Spleen (tissue), 11 donors: ENCODE data around the gene GPBP1. TPM values are rescaled to one million over a fixed set of nuclear protein-coding genes. Genes with fewer than 3 reads are reported as not detected.
A peak's percentile ranks its signal among the peaks of the same experiment; 100 is the strongest.
"Not testable (repeated sequence)": the region's sequence is repeated elsewhere in the genome, so short reads cannot be mapped to it uniquely, and the experiment has no call there.

ENCODE experiments used
- DNase-seq: peaks from one replicate; pipeline ENCODE4 v3.0.0-alpha.2; 2020
- H3K27ac ChIP-seq, 8 donors: fragments of 200-600 bp; sonication (generic) in 7 of 8; 1 replicate in 4 of 8; 2 replicates in 4 of 8; pipeline versions ENCODE4 v1.5.0 to v1.8.0; 2016 to 2021; ENCODE audit warnings: inconsistent platforms in 4 of 8, mild to moderate bottlenecking in 4 of 8, moderate library complexity in 1 of 8
- H3K27me3 ChIP-seq, 7 donors: fragments of 200-600 bp; sonication (generic) in 6 of 7; replicated peaks in 1 of 7; 1 replicate in 4 of 7; 2 replicates in 3 of 7; pipeline versions ENCODE4 v1.5.0 to v1.8.0; 2016 to 2021; ENCODE audit warnings: inconsistent platforms in 3 of 7, mild to moderate bottlenecking in 1 of 7
- H3K36me3 ChIP-seq, 6 donors: fragments of 200-600 bp; sonication (generic) in 5 of 6; 1 replicate in 4 of 6; 2 replicates in 2 of 6; pipeline versions ENCODE4 v1.5.0 to v1.8.0; 2016 to 2021; ENCODE audit warnings: inconsistent platforms in 2 of 6
- H3K4me1 ChIP-seq, 6 donors: fragments of 200-600 bp; sonication (generic) in 5 of 6; 1 replicate in 3 of 6; 2 replicates in 3 of 6; pipeline versions ENCODE4 v1.5.0 to v1.8.0; 2016 to 2021; ENCODE audit warnings: inconsistent platforms in 3 of 6
- H3K4me3 ChIP-seq, 8 donors: fragments of 200-600 bp; sonication (generic) in 7 of 8; 1 replicate in 4 of 8; 2 replicates in 4 of 8; pipeline versions ENCODE4 v1.5.0 to v1.8.0; 2016 to 2021; ENCODE audit warnings: inconsistent platforms in 4 of 8, mild to moderate bottlenecking in 4 of 8, moderate library complexity in 2 of 8
- H3K9me3 ChIP-seq, 8 donors: fragments of 200-600 bp; sonication (generic) in 7 of 8; 1 replicate in 4 of 8; 2 replicates in 4 of 8; pipeline versions ENCODE4 v1.5.0 to v1.8.0; 2016 to 2021; ENCODE audit warnings: inconsistent platforms in 4 of 8
- POLR2A ChIP-seq, 3 donors: fragments of 450-650 bp; IDR thresholded peaks; one replicate each; pipeline ENCODE4 v1.5.1; 2017; ENCODE audit warnings: antibody characterized with exemption in 3 of 3, mild to moderate bottlenecking in 1 of 3
- POLR2AphosphoS5 ChIP-seq, 3 donors: sonication (generic); formaldehyde crosslinking; IDR thresholded peaks; one replicate each; pipeline ENCODE4 v1.5.1; 2017; ENCODE audit warnings: antibody characterized with exemption in 3 of 3
- WGBS, 5 donors: extraction: QIAGEN DNeasy Blood & Tissue Kit in 3 of 5; methylation state at CpG; one replicate each; pipeline versions ENCODE4 v1.1.5 to v1.1.7; 2013 to 2018; 5-methylcytosine and 5-hydroxymethylcytosine counted together
- intact Hi-C: fragments of 100-400 bp; cut with DNase I; formaldehyde crosslinking; loops from one replicate; pipeline ENCODE4 v1.15.0; 2023; ENCODE audit warnings: low total_unique reads
- polyA plus RNA-seq, 3 donors: library from polyadenylated mRNA; stranded (reverse); fragments of 200-250 nt; gene quantifications; one replicate each; pipeline ENCODE4 v1.2.1, GENCODE V29; 2013
- total RNA-seq, 7 donors: library from RNA; depleted of rRNA in 3 of 7; stranded (reverse); fragments of >200 nt in 3 of 7; fragmentation: NEBNext Ultra II Directional in 4 of 7; extraction: Animal tissue kit (Norgen Biotek cat#: 25700) in 4 of 7; gene quantifications; one replicate each; pipeline versions ENCODE4 v1.1.0 to v1.2.1, GENCODE V29; 2016 to 2021
- TF ChIP-seq, protein P1 (sequence below), 11 experiments: fragments of 200-600 bp in 7 of 11; fragments of 450-650 bp in 4 of 11; sonication (generic) in 4 of 11; IDR thresholded peaks in 8 of 11; conservative IDR thresholded peaks in 3 of 11; 1 replicate in 7 of 11; 2 replicates in 4 of 11; pipeline versions ENCODE4 v1.4.0 to v1.8.0; 2016 to 2021; ENCODE audit warnings: antibody characterized with exemption in 11 of 11, inconsistent platforms in 4 of 11, mild to moderate bottlenecking in 1 of 11
- donor health status: healthy with polysubstance abuse.
- donor health status: DM: no; HTN: no; CAD: no; lungs with moderate emphysema.
- donor health status: DM: no; HTN: no; CAD: no.
- donor health status: Bipolar disorder and iron deficiency.
- donor health status: healthy.
- donor health status: DM: no; HTN: no; CAD: no.
- donor health status: DM: yes; HTN: yes; CAD: no.

Gene GPBP1
- total and polyA plus RNA-seq, 10 donors: 58.0 to 118 (median 87.1) TPM

DNA sequence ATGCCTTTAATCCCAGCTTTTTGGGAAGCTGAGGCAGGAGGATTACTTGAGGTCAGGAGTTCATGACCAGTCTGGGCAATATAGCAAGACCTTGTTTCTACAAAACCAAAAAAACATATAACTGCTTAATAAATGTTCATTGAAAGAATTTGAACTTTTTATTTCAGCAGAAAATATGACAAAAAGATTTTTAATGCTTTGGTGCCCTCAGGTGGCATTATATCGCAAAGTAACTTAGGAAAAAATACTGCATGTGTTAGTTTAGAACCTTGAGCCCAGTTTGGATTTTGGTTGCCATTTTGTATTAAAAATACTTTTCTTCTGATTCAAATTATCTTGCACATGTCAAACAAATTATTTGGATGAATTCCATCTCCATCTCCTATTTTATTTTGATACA is 103.2 kb downstream of the GPBP1 start:
- Histone ChIP-seq H3K9me3 (no peaks in the 10 kb centered on the region), H3K4me1 (no peaks in the 10 kb centered on the region), H3K36me3 (no peaks in the 10 kb centered on the region), H3K27ac (no peak overlapping the region), H3K27me3 (no peaks in the 10 kb centered on the region), H3K4me3 (no peak overlapping the region)
- WGBS, 5 donors: 88 to 95% (median 90%) methylated on average over 1 of the region's 1 CpG
- TF ChIP-seq POLR2AphosphoS5 (IDR thresholded peaks at IDR 0.05): no peak
- TF ChIP-seq POLR2A (IDR thresholded peaks at IDR 0.05): no peak
- TF ChIP-seq, protein P1, sequence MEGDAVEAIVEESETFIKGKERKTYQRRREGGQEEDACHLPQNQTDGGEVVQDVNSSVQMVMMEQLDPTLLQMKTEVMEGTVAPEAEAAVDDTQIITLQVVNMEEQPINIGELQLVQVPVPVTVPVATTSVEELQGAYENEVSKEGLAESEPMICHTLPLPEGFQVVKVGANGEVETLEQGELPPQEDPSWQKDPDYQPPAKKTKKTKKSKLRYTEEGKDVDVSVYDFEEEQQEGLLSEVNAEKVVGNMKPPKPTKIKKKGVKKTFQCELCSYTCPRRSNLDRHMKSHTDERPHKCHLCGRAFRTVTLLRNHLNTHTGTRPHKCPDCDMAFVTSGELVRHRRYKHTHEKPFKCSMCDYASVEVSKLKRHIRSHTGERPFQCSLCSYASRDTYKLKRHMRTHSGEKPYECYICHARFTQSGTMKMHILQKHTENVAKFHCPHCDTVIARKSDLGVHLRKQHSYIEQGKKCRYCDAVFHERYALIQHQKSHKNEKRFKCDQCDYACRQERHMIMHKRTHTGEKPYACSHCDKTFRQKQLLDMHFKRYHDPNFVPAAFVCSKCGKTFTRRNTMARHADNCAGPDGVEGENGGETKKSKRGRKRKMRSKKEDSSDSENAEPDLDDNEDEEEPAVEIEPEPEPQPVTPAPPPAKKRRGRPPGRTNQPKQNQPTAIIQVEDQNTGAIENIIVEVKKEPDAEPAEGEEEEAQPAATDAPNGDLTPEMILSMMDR (IDR thresholded peaks at IDR 0.05 in 8 of 11, conservative IDR thresholded peaks at IDR 0.05 in 3 of 11): peak in 1 of 11 experiments; percentile 13
- DNase-seq: no peak
- intact Hi-C loops: no loop called here

DNA sequence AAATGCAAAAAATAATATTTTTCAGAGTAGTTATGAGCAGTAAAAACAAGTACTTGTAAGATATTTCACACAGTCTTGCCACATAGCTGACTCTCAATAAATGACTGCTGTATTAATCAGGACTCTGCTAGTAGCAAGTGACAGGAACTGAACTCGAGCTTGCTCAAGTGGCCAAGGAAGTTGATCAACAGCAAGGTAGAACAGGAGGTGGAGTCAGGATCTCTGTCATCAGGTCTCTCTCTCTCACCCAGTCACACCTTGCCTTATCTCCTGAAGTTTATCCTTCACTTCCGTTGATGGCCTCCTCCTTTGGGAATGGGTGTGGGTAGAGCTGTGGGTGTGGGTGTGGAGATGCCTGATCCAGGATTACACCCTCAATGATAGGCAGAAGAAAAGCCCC is 107.0 kb downstream of the GPBP1 start:
- H3K9me3 ChIP-seq: peaks cover 0 to 19% (median 11%) of the 10 kb centered on the region in 8 donors
- intact Hi-C loops: no loop called here
- no peaks in the 10 kb centered on the region for H3K4me1 ChIP-seq
- TF ChIP-seq POLR2AphosphoS5 (IDR thresholded peaks at IDR 0.05): no peak
- TF ChIP-seq, protein P1 (IDR thresholded peaks at IDR 0.05 in 8 of 11, conservative IDR thresholded peaks at IDR 0.05 in 3 of 11): no peak
- no peak for TF ChIP-seq POLR2A (IDR thresholded peaks at IDR 0.05)
- WGBS, 5 donors: 39 to 73% (median 57%) methylated on average over 2 of the region's 2 CpGs
- H3K4me3 ChIP-seq: no peak overlapping the region
- no peak for DNase-seq
- H3K27me3 ChIP-seq: no peaks in the 10 kb centered on the region
- no peaks in the 10 kb centered on the region for H3K36me3 ChIP-seq
- peak overlapping the region in 3 of 8 donors; percentile 19 to 73 (median 51) for H3K27ac ChIP-seq

DNA sequence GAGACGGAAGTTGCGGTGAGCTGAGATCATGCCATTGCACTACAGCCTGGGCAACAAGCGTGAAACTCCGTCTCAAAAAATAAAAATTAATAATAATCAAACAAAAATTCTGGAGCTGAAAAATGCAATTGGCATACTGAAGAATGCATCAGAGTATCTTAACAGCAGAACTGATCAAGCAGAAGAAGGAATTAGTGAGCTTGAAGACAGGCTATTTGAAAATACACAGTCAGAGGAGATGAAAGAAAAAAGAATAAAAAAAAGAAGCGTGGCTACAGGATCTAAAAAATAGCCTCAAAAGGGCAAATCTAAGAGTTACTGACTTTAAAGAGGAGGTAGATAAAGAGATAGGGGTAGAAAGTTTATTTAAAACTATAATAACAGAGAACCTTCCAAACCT is 111.2 kb downstream of the GPBP1 start:
- H3K27ac ChIP-seq, H3K4me3 ChIP-seq, intact Hi-C loops, H3K4me1 ChIP-seq, DNase-seq, H3K27me3 ChIP-seq, H3K36me3 ChIP-seq: not testable (repeated sequence)
- 93 to 99% (median 94%) methylated on average over 5 of the region's 5 CpGs for WGBS, 5 donors
- peaks cover 0 to 19% (median 12%) of the 10 kb centered on the region in 8 donors for H3K9me3 ChIP-seq

DNA sequence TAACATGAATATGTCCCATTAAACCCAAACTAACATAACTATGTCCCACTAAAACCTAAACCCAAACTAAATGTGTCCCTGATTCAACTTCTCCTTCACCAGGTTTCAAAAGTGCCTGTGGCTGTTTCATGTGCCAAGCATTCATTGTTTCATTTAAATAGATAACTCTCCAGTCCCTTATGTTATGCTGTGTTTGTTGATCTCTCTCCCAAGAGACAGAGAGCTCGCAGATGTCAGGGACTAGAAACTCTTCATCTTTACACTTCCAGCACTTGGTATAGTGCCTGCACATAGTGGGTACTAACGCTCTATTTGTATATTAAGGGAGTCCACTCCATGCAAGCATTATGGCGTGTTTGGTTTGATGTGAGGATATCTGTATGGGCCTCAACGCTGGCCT is 118.0 kb downstream of the GPBP1 start:
- intact Hi-C loops: no loop called here
- H3K4me1 ChIP-seq: no peaks in the 10 kb centered on the region

More for the DNA sequence above, 118.0 kb downstream of the GPBP1 start:
- WGBS, 5 donors: 90 to 94% (median 92%) methylated on average over 4 of the region's 4 CpGs
- TF ChIP-seq, protein P1 (IDR thresholded peaks at IDR 0.05 in 8 of 11, conservative IDR thresholded peaks at IDR 0.05 in 3 of 11): no peak
- no peak for TF ChIP-seq POLR2AphosphoS5 (IDR thresholded peaks at IDR 0.05)
- TF ChIP-seq POLR2A (IDR thresholded peaks at IDR 0.05): no peak
- H3K36me3 ChIP-seq: no peaks in the 10 kb centered on the region
- no peaks in the 10 kb centered on the region for H3K9me3 ChIP-seq
- H3K27me3 ChIP-seq: no peaks in the 10 kb centered on the region
- no peak overlapping the region for H3K27ac ChIP-seq
- H3K4me3 ChIP-seq: no peak overlapping the region
- DNase-seq: no peak
